H9 (cell line): Measurements from ENCODE around the gene HES1. TPM values are rescaled to one million over a fixed set of nuclear protein-coding genes. Genes with fewer than 3 reads are reported as not detected.

Source experiments
- DNase-seq: peaks from one replicate; pipeline ENCODE4 v3.0.0-alpha.2; 2017
- H2AFZ ChIP-seq: one replicate; pipeline ENCODE4 v1.6.1; 2013; ENCODE audit warnings: mild to moderate bottlenecking, low read length, control low read depth, moderate library complexity
- H2AK5ac ChIP-seq: 2 replicates; pipeline ENCODE4 v1.6.1; 2013; ENCODE audit warnings: low read length, control low read depth, mixed read lengths; ENCODE audit not compliant: insufficient read length
- H2BK120ac ChIP-seq: one replicate; pipeline ENCODE4 v1.6.1; 2013; ENCODE audit warnings: low read depth, mild to moderate bottlenecking, low read length, control low read depth, inconsistent platforms; ENCODE audit not compliant: poor library complexity, severe bottlenecking
- H2BK12ac ChIP-seq: 2 replicates; pipeline ENCODE4 v1.6.1; 2013; ENCODE audit warnings: low read length, control low read depth, mixed read lengths, low read depth; ENCODE audit not compliant: insufficient read length
- H2BK15ac ChIP-seq: 2 replicates; pipeline ENCODE4 v1.6.1; 2013; ENCODE audit warnings: low read depth, low read length, control low read depth
- H2BK20ac ChIP-seq: one replicate; pipeline ENCODE4 v1.6.1; 2013; ENCODE audit warnings: low read depth, mild to moderate bottlenecking, low read length, control low read depth, inconsistent platforms; ENCODE audit not compliant: poor library complexity, severe bottlenecking
- H2BK5ac ChIP-seq: 2 replicates; pipeline ENCODE4 v1.6.1; 2013; ENCODE audit warnings: low read length, control low read depth, mixed read lengths; ENCODE audit not compliant: insufficient read length
- H3K14ac ChIP-seq: 2 replicates; pipeline ENCODE4 v1.6.1; 2013; ENCODE audit warnings: low read length, control low read depth; ENCODE audit not compliant: insufficient read depth
- H3K18ac ChIP-seq: 2 replicates; pipeline ENCODE4 v1.6.1; 2013; ENCODE audit warnings: low read depth, mild to moderate bottlenecking, mixed read lengths, low read length, control low read depth; ENCODE audit not compliant: insufficient read length
- H3K23ac ChIP-seq: 2 replicates; pipeline ENCODE4 v1.6.1; 2013; ENCODE audit warnings: low read length, control low read depth, mixed read lengths, low read depth; ENCODE audit not compliant: insufficient read length
- H3K23me2 ChIP-seq: 2 replicates; pipeline ENCODE4 v1.6.1; 2013; ENCODE audit warnings: low read depth, mild to moderate bottlenecking, mixed read lengths, low read length, control low read depth; ENCODE audit not compliant: insufficient read length, poor library complexity, severe bottlenecking
- H3K27ac ChIP-seq: 2 replicates; pipeline ENCODE4 v1.5.1; 2013; ENCODE audit warnings: low read length, control low read depth, mixed read lengths, low read depth; ENCODE audit not compliant: insufficient read length
- H3K27me3 ChIP-seq: 2 replicates; pipeline ENCODE4 v1.6.1; 2013; ENCODE audit warnings: low read length, control low read depth, inconsistent platforms; ENCODE audit not compliant: insufficient read depth
- H3K4ac ChIP-seq: 2 replicates; pipeline ENCODE4 v1.6.1; 2013; ENCODE audit warnings: low read depth, mild to moderate bottlenecking, control low read depth, inconsistent platforms, low read length, moderate library complexity
- H3K4me1 ChIP-seq: 2 replicates; pipeline ENCODE4 v1.6.1; 2013; ENCODE audit warnings: low read length, control low read depth, inconsistent platforms; ENCODE audit not compliant: insufficient read depth
- H3K4me2 ChIP-seq: 2 replicates; pipeline ENCODE4 v1.6.1; 2013; ENCODE audit warnings: low read length, control low read depth, mixed read lengths; ENCODE audit not compliant: insufficient read length, insufficient read depth
- H3K56ac ChIP-seq: 2 replicates; pipeline ENCODE4 v1.6.1; 2013; ENCODE audit warnings: low read depth, mild to moderate bottlenecking, mixed read lengths, low read length, control low read depth; ENCODE audit not compliant: insufficient read length
- H3K79me1 ChIP-seq: 2 replicates; pipeline ENCODE4 v1.6.1; 2013; ENCODE audit warnings: low read depth, mild to moderate bottlenecking, moderate library complexity, low read length, control low read depth, inconsistent platforms; ENCODE audit not compliant: insufficient read depth, poor library complexity, severe bottlenecking
- H3K79me2 ChIP-seq: 2 replicates; pipeline ENCODE4 v1.6.1; 2013; ENCODE audit warnings: low read length, control low read depth, inconsistent platforms; ENCODE audit not compliant: insufficient read depth
- H3K9ac ChIP-seq: 2 replicates; pipeline ENCODE4 v1.6.1; 2013; ENCODE audit warnings: low read length, control low read depth, mixed read lengths; ENCODE audit not compliant: insufficient read length; ENCODE audit errors: extremely low read depth
- H3K9me3 ChIP-seq: one replicate; pipeline ENCODE4 v1.6.1; 2013; ENCODE audit warnings: low read depth, low read length, inconsistent platforms; ENCODE audit not compliant: control insufficient read depth
- H3T11ph ChIP-seq: one replicate; pipeline ENCODE4 v1.6.1; 2013; ENCODE audit warnings: mild to moderate bottlenecking, low read length, control low read depth, inconsistent platforms
- H4K20me1 ChIP-seq: one replicate; pipeline ENCODE4 v1.6.1; 2013; ENCODE audit not compliant: control insufficient read depth, insufficient read length, insufficient read depth
- H4K5ac ChIP-seq: 2 replicates; pipeline ENCODE4 v1.6.1; 2013; ENCODE audit warnings: low read depth, mild to moderate bottlenecking, mixed read lengths, low read length, control low read depth; ENCODE audit not compliant: insufficient read length
- H4K8ac ChIP-seq: replicated peaks from 2 replicates; pipeline ENCODE4 v1.6.1; 2013; ENCODE audit warnings: low read length, control low read depth, mixed read lengths, low read depth; ENCODE audit not compliant: insufficient read length
- H4K91ac ChIP-seq: 2 replicates; pipeline ENCODE4 v1.6.1; 2013; ENCODE audit warnings: low read depth, mild to moderate bottlenecking, moderate library complexity, mixed read lengths, low read length, control low read depth; ENCODE audit not compliant: insufficient read length
- H3K27ac Mint-ChIP-seq, 3 experiments: 2 replicates in 2 of 3; 3 replicates in 1 of 3; pipeline ENCODE4 v1.8.0; 2020 to 2021; ENCODE audit warnings: mixed read lengths in 3 of 3, mild to moderate bottlenecking in 1 of 3, moderate library complexity in 1 of 3
- H3K27me3 Mint-ChIP-seq: 2 replicates; pipeline ENCODE4 v1.8.0; 2021; ENCODE audit warnings: low read depth, mild to moderate bottlenecking, moderate library complexity, mixed read lengths
- H3K36me3 Mint-ChIP-seq, 3 experiments: 2 replicates in 2 of 3; 3 replicates in 1 of 3; pipeline ENCODE4 v1.8.0; 2020 to 2021; ENCODE audit warnings: low read depth in 3 of 3, mixed read lengths in 3 of 3; ENCODE audit not compliant: insufficient read depth in 1 of 3
- H3K4me1 Mint-ChIP-seq, 2 experiments: 2 replicates each; pipeline ENCODE4 v1.8.0; 2020; ENCODE audit warnings: mixed read lengths in 2 of 2
- H3K4me3 Mint-ChIP-seq, 2 experiments: 2 replicates in 1 of 2; 3 replicates in 1 of 2; pipeline ENCODE4 v1.8.0; 2020 to 2021; ENCODE audit warnings: mild to moderate bottlenecking in 2 of 2, mixed read lengths in 2 of 2, moderate library complexity in 1 of 2
- H3K9me3 Mint-ChIP-seq, 2 experiments: 2 replicates in 1 of 2; 3 replicates in 1 of 2; pipeline ENCODE4 v1.8.0; 2020; ENCODE audit warnings: mild to moderate bottlenecking in 2 of 2, mixed read lengths in 2 of 2, moderate library complexity in 1 of 2
- WGBS: extraction: QIAGEN DNeasy Blood & Tissue Kit; methylation state at CpG from one replicate; pipeline ENCODE4 v1.1.7; 2013; ENCODE audit warnings: missing lambda C conversion rate, low lambda C conversion rate, mixed read lengths; ENCODE audit not compliant: insufficient read length; ENCODE audit errors: extremely low coverage; 5-methylcytosine and 5-hydroxymethylcytosine counted together
- total RNA-seq: library from RNA; stranded (reverse); gene quantifications from 2 replicates; pipeline ENCODE4 v1.2.1, GENCODE V29; 2021
- TF ChIP-seq, protein P1 (sequence below): fragments of 200-600 bp; sonication (generic); conservative IDR thresholded peaks from 3 replicates; pipeline ENCODE4 v1.8.0; 2021; ENCODE audit warnings: antibody characterized with exemption, mild to moderate bottlenecking

The HES1 gene
- total RNA-seq, 1 experiment from 2014 or later = 23.2 TPM

GRCh38 chr3:194180570-194180969 lies 44.6 kb downstream of the HES1 start:
- Mint-ChIP-seq H3K36me3 (no peaks in the 10 kb centered on the region), H3K27ac (no peak overlapping the region), H3K9me3 (no peaks in the 10 kb centered on the region; a peak in 1 of 5 replicates), H3K4me1 (peaks cover 46 to 51% of the 10 kb centered on the region in 2 experiments), H3K27me3 (peaks cover 12% of the 10 kb centered on the region), H3K4me3 (no peak overlapping the region)
- H4K8ac ChIP-seq = no peak overlapping the region
- H3K14ac ChIP-seq = no peak overlapping the region
- H3K79me2 ChIP-seq = no peaks in the 10 kb centered on the region
- H2BK5ac ChIP-seq = no peak overlapping the region
- no peak overlapping the region for H2BK20ac ChIP-seq
- DNase-seq = no peak
- no peak overlapping the region for H3K4ac ChIP-seq
- no peak overlapping the region for H2AK5ac ChIP-seq
- no peak overlapping the region for H3K4me2 ChIP-seq
- H2BK15ac ChIP-seq = no peak overlapping the region
- H3K4me1 ChIP-seq = peaks cover 3% of the 10 kb centered on the region; the same call in 1 of the 2 replicates
- no peak overlapping the region for H3K18ac ChIP-seq
- no peaks in the 10 kb centered on the region for H3K27me3 ChIP-seq
- no peak overlapping the region for H2AFZ ChIP-seq
- no peak overlapping the region for H3K27ac ChIP-seq
- no peak overlapping the region for H2BK120ac ChIP-seq
- no peak overlapping the region for H3K23ac ChIP-seq
- H3K23me2 ChIP-seq = no peaks in the 10 kb centered on the region
- no peak overlapping the region for H4K91ac ChIP-seq
- H3T11ph ChIP-seq = no peak overlapping the region
- no peaks in the 10 kb centered on the region for H3K79me1 ChIP-seq
- H3K56ac ChIP-seq = no peak overlapping the region
- no peaks in the 10 kb centered on the region for H3K9me3 ChIP-seq
- no peak overlapping the region for H2BK12ac ChIP-seq
- H4K20me1 ChIP-seq = no peaks in the 10 kb centered on the region
- no peak overlapping the region for H3K9ac ChIP-seq
- WGBS = no CpG with 5 or more reads among the region's 5 CpGs
- TF ChIP-seq, protein P1, sequence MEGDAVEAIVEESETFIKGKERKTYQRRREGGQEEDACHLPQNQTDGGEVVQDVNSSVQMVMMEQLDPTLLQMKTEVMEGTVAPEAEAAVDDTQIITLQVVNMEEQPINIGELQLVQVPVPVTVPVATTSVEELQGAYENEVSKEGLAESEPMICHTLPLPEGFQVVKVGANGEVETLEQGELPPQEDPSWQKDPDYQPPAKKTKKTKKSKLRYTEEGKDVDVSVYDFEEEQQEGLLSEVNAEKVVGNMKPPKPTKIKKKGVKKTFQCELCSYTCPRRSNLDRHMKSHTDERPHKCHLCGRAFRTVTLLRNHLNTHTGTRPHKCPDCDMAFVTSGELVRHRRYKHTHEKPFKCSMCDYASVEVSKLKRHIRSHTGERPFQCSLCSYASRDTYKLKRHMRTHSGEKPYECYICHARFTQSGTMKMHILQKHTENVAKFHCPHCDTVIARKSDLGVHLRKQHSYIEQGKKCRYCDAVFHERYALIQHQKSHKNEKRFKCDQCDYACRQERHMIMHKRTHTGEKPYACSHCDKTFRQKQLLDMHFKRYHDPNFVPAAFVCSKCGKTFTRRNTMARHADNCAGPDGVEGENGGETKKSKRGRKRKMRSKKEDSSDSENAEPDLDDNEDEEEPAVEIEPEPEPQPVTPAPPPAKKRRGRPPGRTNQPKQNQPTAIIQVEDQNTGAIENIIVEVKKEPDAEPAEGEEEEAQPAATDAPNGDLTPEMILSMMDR = no peak
- no peak overlapping the region for H4K5ac ChIP-seq
